Mesothelial cell of epicardium (in vitro differentiated cells): Measurements from ENCODE around the gene MT1F. TPM values are rescaled to one million over a fixed set of nuclear protein-coding genes. Genes with fewer than 3 reads are reported as not detected.

ENCODE experiments used
- DNase-seq, 2 experiments: peaks; one replicate each; pipeline ENCODE4 v3.0.0; 2021; ENCODE audit warnings: low spot score in 2 of 2; ENCODE audit not compliant: unreplicated experiment in 2 of 2
- H3K27ac Mint-ChIP-seq: 2 replicates; pipeline ENCODE4 v1.8.0; 2021; ENCODE audit warnings: mixed read lengths
- H3K27me3 Mint-ChIP-seq: 2 replicates; pipeline ENCODE4 v1.8.0; 2021; ENCODE audit warnings: low read depth, mixed read lengths
- H3K36me3 Mint-ChIP-seq: 2 replicates; pipeline ENCODE4 v1.8.0; 2021; ENCODE audit warnings: mixed read lengths
- H3K4me1 Mint-ChIP-seq: 2 replicates; pipeline ENCODE4 v1.8.0; 2021; ENCODE audit warnings: mixed read lengths
- H3K4me3 Mint-ChIP-seq: 2 replicates; pipeline ENCODE4 v1.8.0; 2021; ENCODE audit warnings: mild to moderate bottlenecking, moderate library complexity, mixed read lengths
- H3K9me3 Mint-ChIP-seq: 2 replicates; pipeline ENCODE4 v1.8.0; 2021; ENCODE audit warnings: mixed read lengths
- total RNA-seq: library from RNA; stranded (reverse); gene quantifications from 3 replicates; pipeline ENCODE4 v1.2.1, GENCODE V29; 2021
- TF ChIP-seq, protein P1 (sequence below): fragments of 200-600 bp; sonication (generic); IDR thresholded peaks from one replicate; pipeline ENCODE4 v1.5.0; 2021; ENCODE audit warnings: antibody characterized with exemption; ENCODE audit not compliant: unreplicated experiment

Gene MT1F
- total RNA-seq, 1 donor from 2014 or later: 0.63 TPM

DNA sequence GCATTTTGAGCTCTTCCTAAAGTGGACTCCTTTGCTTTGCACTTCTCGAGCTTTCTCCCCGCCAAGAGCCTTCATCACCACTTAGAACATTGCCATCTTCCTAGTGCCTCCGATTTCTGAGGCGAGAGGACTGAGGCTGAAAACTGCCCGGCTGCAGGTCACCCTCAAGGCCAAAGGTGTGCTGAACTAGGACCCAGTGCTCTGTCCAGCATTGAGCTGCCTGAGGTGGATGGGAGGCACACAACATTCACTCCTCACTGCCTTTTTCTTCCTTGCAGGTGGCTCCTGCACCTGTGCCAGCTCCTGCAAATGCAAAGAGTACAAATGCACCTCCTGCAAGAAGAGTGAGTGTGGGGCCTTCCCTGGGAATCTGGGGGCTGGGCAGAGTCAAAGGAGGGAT lies 13.9 kb upstream of the MT1F start:
- Mint-ChIP-seq H3K4me1 (peaks cover 4% of the 10 kb centered on the region), H3K27ac (no peak overlapping the region), H3K36me3 (no peaks in the 10 kb centered on the region), H3K9me3 (no peaks in the 10 kb centered on the region), H3K4me3 (peak overlapping the region; percentile 20), H3K27me3 (peaks cover 100% of the 10 kb centered on the region)
- TF ChIP-seq, protein P1, sequence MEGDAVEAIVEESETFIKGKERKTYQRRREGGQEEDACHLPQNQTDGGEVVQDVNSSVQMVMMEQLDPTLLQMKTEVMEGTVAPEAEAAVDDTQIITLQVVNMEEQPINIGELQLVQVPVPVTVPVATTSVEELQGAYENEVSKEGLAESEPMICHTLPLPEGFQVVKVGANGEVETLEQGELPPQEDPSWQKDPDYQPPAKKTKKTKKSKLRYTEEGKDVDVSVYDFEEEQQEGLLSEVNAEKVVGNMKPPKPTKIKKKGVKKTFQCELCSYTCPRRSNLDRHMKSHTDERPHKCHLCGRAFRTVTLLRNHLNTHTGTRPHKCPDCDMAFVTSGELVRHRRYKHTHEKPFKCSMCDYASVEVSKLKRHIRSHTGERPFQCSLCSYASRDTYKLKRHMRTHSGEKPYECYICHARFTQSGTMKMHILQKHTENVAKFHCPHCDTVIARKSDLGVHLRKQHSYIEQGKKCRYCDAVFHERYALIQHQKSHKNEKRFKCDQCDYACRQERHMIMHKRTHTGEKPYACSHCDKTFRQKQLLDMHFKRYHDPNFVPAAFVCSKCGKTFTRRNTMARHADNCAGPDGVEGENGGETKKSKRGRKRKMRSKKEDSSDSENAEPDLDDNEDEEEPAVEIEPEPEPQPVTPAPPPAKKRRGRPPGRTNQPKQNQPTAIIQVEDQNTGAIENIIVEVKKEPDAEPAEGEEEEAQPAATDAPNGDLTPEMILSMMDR: no peak
- DNase-seq: no peak

DNA sequence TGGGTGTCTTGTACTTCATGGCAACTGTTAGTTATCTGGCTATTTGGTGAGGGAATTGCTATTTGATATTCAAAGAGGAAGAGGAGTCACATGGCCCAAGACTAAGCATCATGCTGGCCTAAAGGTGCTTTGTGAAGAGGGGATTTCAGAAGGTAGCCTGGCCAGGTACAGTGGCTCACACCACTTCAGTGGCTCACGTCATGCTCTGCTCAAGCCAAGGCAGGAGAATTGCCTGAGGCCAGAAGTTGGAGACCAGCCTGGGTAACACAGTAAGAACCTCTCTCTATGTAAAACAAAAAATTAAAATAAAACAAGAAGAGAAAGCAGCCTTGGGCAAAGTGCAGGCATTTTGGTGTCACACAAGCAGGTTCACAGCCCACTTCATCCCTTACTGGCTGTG lies 12.4 kb upstream of the MT1F start:
- peaks cover 4% of the 10 kb centered on the region for H3K4me1 Mint-ChIP-seq
- no peak overlapping the region for H3K4me3 Mint-ChIP-seq
- DNase-seq: no peak
- H3K9me3 Mint-ChIP-seq: no peaks in the 10 kb centered on the region
- H3K27me3 Mint-ChIP-seq: peaks cover 100% of the 10 kb centered on the region
- H3K27ac Mint-ChIP-seq: no peak overlapping the region
- TF ChIP-seq, protein P1: no peak
- H3K36me3 Mint-ChIP-seq: no peaks in the 10 kb centered on the region

DNA sequence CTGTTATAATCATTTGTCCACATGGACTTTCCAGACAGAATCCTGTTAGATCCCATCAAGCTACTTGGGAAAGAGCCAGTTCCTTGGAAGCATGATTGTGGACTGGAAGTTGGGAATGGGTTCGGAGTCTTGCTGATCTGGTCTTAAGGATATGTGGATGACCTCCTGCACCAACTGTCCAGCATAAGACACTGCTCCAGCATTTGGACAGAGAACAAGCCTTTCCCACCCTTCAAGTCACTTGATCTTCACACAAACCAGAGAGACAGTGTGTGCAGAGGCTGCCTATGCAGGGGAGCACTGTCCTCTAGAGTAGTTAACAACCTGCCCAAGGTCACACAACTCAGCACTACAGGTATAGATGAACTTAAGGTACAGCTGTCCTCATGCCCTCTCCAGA lies 11.9 kb upstream of the MT1F start:
- Mint-ChIP-seq H3K4me3 (no peak overlapping the region), H3K27ac (no peak overlapping the region), H3K27me3 (peaks cover 100% of the 10 kb centered on the region), H3K36me3 (no peaks in the 10 kb centered on the region), H3K4me1 (peaks cover 4% of the 10 kb centered on the region), H3K9me3 (no peaks in the 10 kb centered on the region)
- no peak for DNase-seq
- TF ChIP-seq, protein P1: no peak

DNA sequence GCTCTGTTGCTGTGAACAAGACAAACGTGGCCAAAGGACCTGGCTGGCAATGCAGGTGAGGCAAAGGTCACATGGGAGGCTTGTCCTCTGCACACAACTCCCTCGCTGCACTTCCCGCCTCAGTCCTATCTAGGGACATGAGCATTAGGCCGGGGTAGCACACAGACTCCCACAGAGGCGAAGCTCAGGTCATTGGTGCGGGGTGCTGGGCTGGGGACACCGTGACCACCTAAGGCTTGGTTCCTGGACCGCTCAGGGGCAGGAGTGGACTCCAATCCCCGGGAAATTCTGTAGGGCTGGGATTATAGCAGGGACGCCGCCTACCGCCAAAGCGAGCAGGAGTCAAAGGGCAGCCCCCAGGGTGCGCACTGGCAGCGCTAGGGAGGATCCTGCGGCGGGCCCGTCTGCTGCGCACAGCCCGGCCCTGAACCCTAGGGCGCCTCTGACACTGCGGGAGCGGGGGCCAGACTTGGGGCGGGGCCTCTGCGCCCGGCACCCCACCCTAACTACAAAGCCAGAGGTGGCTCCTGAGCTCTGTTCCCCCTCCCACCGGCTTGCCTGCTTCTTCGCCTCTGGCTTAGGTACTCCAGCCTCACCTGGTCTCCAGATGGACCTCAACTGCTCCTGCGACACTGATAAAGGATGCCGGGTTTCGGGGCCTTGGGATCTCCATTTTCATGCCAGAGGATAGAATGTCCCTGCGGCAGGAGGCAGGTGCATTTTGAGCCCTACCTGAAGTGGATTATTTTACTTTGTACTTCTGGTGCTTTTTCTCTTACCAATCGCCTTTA lies 9.9 kb upstream of the MT1F start:
- H3K36me3 Mint-ChIP-seq: no peaks in the 10 kb centered on the region
- peaks cover 100% of the 10 kb centered on the region for H3K27me3 Mint-ChIP-seq
- TF ChIP-seq, protein P1: no peak
- no peaks in the 10 kb centered on the region for H3K9me3 Mint-ChIP-seq
- no peak overlapping the region for H3K27ac Mint-ChIP-seq
- H3K4me1 Mint-ChIP-seq: peaks cover 4% of the 10 kb centered on the region
- H3K4me3 Mint-ChIP-seq: no peak overlapping the region
- no peak for DNase-seq

DNA sequence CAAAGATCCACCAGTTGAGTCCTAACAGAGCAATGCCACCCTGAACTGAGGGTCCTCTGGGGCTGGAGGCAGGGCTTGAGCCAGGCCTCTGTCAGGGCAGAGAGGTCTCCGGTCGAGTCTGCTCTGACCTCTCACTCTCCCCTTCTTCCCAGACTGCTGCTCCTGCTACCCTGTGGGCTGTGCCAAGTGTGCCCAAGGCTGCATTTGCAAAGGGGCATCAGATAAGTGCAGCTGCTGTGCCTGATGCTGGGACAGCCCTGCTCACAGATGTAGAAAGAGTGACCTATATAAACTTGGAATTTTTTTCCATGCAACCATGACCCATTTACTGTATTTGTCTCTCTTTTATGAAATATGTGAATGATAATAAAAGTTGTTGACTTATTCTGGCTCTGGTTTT lies 8.5 kb upstream of the MT1F start:
- peaks cover 99% of the 10 kb centered on the region for H3K27me3 Mint-ChIP-seq
- no peak overlapping the region for H3K4me3 Mint-ChIP-seq
- DNase-seq: no peak
- H3K27ac Mint-ChIP-seq: no peak overlapping the region
- no peaks in the 10 kb centered on the region for H3K4me1 Mint-ChIP-seq
- no peaks in the 10 kb centered on the region for H3K9me3 Mint-ChIP-seq
- TF ChIP-seq, protein P1: no peak
- H3K36me3 Mint-ChIP-seq: no peaks in the 10 kb centered on the region
